GM18502 (cell line): ENCODE data around the gene MANSC1.
"Not testable (repeated sequence)": the region's sequence is repeated elsewhere in the genome, so short reads cannot be mapped to it uniquely, and the experiment has no call there.

Source experiments
- ATAC-seq: cut with Tn5 transposase; IDR thresholded peaks from one replicate; pipeline ENCODE4 v1.9.1; 2021; ENCODE audit warnings: mild to moderate bottlenecking; ENCODE audit not compliant: unreplicated experiment, poor library complexity

The MANSC1 gene

DNA sequence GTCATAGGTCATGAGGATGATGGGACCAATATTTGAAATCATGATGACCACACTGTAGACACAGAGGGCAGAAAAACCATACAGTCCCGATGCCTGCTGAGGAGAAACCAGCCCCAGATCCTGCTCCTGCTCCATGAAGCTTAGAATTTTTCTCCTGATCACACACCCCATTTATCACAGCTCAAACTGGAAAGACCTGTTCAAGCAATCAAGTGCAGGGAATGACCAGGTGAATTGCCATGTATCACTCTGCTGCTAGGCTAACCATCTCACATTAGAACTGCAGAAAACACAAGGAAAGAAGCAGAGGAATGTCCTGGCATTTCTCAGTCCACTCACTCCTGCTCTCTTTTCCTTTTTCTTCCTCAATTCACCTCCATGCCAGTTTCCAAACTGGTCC lies 18.1 kb downstream of the MANSC1 start:
- no peak for ATAC-seq

DNA sequence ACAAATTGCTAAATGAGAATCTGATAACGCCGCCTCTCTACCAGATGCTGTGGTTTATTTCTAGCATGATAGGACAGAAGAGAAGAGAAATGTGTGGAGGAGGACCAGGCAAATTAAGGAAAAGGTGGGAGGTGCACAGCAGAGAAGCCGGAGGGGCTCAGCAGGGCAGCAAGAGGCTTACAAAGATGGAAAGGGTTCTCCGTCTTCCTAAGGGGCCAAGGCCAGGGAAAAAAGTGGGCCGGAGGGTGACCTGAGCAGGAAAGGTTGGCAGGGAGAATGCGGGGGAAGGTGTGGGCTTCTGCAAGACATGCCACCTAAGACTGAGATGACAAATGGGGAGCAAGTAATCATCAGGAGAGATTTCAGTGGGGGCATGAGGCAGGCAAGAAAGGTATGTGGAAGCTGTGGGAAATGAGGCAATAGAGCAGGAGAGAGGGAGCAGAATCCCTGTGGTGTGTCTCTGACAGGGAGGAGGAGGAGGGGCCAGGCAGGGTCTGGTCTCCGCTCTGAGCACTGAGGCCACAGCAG lies 18.7 kb downstream of the MANSC1 start:
- ATAC-seq = no peak

DNA sequence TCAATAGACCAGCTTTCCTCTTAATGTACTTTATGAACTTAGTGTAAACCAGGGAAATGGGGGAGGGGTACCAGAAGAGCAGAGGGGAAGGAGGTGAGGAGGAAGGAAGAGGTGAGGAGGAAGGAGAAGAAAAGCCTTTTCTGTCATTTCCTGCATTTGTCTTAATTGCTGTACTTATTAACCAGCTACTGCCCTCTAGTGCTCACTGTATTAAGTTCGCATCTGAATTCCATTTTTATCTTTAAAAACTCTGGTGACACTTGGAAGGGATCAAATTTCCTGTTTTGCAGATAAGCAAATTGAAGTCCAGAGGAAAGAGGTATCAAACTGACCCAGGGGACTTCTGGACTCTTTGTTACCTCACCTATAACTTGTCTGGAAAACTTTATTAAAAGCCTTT lies 22.2 kb downstream of the MANSC1 start:
- ATAC-seq = no peak

DNA sequence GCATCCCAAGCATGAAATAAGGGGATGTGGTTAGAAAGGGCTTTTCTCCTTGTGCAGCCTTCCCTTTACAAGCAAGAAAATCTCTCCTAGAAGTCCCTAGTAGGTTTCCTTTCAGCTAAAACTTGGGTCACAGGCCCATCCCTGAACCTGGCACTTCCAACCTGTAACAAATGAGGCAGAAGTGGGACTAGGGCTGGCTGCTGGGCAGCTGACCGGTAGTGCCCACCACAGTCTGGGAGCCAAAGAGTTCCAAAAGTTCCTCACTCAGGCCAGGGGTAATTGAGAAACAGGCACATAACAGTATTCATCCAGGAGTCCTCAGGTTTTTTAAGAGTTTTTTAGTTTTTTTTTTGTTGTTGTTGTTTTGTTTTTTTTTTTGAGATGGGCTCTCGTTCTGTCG lies 23.8 kb downstream of the MANSC1 start:
- ATAC-seq = no peak

DNA sequence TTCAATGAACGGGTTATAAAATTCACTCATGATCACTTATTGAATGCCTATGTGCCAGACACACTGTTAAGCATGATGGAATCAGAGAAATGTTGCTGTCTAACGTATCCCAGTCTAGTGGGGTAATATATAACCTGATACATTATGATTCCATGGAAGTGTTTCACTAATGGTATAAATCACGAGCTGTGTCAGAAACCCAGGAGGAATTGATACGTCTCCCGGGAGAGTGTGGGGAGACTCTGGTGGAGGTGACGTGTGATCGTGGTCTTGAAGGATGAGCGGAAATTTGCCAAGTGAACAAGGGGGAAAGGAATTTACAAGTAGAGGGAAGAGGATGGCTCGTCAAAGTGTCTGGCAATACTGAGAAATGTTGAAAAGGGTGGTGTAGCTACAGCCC lies 26.5 kb downstream of the MANSC1 start:
- no peak for ATAC-seq

DNA sequence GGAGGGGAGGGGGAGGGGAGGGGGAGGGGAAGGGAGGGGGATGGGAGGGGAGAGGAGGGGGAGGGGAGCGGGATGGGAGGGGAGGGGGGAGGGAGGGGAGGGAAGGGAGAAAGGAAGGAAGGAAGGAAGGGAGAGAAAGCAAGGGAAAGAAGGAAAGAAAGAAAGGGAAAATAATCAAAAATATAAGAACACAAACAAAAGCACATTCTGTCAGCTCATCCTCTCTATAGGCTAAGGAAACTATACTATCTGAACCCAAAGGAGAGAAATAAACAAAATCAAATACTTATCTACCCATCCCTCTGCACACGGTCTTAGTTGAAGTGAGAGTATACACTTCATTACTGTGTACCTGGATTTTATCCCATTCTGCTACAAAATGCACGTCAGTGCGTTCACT lies 26.9 kb downstream of the MANSC1 start:
- ATAC-seq = no peak

DNA sequence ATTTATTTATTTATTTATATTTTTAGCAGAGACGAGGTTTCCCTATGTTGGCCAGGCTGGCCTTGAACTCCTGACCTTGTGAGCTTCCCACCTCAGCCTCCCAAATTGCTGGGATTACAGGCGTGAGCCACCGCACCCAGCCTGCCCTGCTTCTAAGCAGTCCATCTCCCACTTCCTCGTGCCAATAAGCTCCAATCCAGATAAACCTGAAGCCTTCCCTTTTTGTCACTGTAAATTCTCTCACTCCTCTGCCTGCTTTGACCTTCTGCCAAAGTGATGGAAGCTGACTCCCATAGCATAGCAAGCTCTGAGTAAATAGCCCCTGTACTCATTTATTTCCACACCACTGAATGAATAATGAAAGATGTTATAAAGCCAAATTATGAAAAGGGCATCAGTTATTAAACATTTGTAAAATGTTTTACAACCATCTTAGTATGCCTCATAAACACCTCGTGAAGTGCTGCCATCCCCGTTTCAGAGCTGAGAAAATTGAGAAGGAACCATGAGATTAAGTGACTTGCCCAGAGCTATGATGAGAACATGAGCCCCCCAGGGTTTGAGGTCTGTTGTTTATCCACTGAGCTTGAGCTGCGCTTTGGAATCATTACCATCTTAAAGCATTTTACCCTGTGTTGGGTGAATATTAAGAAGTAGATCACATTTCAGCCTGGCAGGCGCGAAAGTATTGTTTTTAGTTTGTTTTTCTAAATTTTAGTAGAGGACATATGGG lies 30.4 kb downstream of the MANSC1 start:
- ATAC-seq = no peak

DNA sequence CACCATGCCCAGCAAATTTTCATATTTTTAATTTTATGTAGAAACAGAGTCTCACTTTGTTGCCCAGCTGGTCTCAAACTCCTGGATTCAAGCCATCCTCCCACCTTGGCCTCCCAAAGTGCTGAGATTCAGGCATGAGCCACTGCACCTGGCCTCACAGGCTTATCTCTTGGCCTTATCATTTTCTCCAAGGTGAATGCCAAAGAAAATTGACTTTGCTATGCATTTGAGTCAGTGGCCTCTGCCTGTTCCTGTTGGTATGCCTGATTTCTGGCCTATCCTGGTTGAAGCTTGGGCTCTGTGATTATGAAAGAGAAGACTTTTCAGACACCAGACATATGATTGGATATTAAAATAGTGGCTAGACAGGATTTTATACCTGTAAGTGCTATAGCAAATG lies 34.2 kb downstream of the MANSC1 start:
- ATAC-seq = no peak

DNA sequence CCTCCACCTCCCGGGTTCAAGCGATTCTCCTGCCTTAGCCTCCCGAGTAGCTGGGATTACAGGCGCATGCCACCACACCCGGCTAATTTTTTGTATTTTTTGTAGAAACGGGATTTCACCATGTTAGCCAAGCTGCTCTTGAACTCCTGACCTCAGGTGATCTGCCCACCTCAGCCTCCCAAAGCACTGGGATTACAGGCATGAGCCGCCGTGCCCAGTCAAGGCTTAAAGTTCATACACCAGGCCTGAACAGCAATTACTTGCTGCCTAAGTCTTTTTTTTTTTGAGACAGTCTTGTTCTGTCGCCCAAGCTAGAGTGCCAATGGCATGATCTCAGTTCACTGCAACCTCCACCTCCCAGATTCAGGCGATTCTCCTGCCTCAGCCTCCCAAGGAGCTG lies 39.3 kb downstream of the MANSC1 start:
- not testable (repeated sequence) for ATAC-seq

DNA sequence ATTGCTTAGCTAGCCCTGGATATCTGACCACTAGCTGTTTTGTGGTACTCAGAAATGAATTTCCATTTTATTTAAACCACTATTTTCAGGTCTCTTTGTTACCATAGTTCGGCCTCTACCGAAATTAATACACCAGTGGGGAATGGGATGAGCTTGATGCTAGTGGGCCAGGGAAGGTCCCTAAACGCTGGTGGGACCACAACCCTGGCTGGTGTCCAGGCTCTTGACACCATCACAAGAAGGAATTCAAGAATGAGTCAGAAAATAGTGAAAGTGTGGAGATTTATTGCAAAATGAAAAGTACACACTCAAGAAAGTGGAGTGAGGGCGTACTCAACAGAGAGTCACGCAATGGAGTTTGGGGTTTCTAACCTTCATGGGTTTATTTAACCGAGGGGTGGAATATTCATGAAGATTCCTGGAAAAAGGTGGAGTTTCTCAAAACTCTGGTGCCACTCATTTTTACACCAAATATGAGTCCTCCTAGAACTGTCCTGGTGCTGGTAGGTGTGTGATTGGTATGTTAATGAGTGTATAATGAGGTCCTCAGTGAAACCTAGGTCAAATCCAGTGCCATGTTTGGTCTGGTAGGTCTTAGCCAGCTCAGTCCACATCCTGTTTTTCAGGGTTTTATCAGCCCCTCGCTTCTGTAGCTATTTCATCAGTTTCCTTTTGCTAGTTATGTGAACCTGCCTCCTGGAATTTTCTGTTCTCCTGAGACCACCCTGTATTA lies 44.3 kb downstream of the MANSC1 start:
- ATAC-seq = no peak

DNA sequence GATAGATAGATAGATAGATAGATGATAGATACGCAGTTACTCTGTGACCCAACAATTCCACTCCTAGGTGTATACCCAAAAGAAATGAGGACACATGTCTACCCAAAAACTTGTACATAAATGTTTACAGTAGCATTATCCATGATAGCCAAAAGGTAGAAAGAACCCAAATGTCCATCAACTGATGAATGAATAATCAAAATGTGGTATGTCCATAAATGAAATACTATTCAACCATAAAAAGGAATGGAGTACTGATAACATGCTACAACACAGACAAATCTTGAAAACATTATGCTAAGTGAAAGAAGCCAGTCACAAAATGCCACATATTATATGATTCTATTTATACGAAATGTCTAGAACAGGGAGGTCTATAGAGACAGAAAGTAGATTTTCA lies 47.1 kb downstream of the MANSC1 start:
- no peak for ATAC-seq

DNA sequence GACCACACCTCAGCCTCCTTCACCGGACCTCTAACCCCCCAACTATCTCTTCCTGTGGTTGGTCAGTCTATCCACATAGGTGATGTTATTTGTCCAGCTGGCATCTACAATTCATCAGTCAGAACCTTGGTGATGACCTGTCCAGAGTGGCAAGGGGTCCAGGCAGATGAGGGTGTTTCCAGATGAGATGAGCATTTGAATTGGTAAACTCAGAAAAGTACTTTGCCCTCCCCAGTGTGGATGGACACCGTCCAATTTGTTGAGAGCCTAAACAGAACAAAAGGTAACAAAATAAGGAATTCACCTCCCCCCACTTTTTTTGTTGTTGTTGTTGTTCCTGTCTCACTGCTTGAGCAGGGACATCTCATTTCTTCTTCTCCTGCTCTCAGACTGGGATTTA lies 48.9 kb downstream of the MANSC1 start:
- ATAC-seq = no peak

DNA sequence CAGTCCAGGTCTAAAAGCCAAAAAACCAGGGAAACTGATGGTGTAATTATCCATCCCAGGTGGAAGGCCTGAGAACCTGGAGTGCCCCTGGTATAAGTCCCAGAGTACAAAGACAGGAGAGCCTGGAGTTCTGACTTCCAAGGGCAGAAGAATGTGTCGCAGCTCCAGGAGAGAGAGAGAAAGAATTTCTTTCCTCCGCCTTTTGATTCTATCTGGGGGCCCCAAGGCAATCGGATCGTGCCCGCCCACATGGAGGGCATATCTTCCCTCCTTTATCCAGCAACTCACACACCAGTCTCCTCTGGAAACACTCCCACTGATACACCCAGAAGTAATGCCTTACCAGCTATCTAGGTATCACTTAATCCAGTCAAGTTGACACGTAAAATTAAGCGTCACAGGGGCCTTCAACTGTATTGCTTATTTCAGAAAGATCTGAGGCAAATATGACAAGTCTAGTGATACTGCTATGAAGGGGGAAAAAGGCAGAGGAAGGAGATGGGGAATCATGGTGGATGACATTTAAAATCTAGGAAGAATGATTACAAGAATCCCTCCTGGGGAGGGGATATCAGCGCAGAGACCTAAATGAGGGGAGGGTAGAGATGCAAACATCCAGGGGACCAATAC lies 52.7 kb downstream of the MANSC1 start:
- ATAC-seq = no peak

DNA sequence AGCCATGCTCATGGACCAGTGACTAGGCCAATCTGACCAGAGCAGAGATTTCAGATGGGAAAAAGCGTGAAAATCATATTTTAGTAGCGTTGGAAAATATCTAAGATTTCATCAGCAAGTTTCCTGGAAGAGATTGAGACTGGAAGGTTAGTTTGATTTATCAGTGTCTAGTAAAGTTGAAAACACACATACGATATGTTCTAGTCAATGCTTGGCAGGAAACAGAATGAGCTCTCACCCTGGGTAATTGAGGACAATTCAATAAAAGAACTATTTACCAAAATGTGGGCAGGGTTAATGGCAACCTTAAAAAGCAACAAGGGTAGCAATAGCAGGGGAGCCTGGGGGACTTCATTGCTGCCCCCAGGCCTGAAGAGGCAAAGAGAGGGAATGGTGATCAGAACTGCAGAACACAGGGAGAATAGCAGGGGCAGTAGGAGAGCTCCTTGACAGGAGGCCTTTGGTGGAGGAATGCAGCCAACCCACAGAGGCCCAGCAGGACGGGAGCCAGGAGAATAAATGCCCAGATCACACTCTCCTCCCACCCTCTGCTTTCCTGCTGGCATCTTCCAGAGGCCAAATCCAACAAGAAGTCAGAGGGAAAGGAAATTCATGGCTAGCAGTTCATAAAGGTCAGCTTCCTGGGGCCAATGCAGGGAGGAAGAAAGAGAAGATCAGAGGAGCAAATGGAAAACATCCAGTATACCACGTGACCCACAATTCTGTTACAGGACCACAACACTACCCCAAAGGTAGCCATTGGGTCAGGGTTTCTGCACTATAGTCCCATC lies 55.6 kb downstream of the MANSC1 start:
- ATAC-seq = no peak

DNA sequence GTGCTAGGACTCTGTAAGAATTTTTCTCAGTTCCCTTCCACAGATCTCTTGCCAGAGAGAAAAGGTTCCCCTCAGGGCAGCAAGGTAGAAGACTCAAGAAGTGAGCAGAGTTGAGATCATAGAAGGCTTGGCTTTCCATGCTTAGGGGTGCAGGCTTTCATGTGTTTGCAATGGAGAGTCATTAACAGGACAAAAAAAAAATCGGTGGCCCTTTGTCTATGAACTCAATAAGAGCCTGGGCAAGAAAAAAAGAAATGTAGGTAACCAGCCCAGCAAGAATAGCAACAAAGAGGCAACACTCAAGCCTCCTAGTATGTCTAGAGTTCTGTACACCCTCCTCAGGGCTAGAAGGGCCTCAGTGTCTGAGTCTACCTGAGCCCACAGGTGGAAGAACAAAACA lies 59.8 kb downstream of the MANSC1 start:
- no peak for ATAC-seq

DNA sequence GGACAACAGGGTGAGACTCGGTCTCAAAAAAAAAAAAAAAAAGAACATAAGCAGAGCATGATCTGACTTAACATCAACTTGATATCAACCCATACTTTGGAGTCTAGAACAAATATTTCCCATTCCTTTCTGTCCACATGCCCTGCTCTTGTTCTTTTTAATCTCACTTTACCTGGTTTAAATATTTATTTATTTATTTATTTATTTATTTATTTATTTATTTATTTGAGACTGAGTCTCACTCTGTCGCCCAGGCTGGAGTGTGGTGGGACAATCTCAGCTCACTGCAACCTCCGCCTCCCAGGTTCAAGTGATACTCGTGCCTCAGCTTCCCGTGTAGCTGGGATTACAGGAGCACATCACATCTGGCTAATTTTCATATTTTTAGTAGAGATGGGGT lies 63.6 kb downstream of the MANSC1 start:
- ATAC-seq = no peak

DNA sequence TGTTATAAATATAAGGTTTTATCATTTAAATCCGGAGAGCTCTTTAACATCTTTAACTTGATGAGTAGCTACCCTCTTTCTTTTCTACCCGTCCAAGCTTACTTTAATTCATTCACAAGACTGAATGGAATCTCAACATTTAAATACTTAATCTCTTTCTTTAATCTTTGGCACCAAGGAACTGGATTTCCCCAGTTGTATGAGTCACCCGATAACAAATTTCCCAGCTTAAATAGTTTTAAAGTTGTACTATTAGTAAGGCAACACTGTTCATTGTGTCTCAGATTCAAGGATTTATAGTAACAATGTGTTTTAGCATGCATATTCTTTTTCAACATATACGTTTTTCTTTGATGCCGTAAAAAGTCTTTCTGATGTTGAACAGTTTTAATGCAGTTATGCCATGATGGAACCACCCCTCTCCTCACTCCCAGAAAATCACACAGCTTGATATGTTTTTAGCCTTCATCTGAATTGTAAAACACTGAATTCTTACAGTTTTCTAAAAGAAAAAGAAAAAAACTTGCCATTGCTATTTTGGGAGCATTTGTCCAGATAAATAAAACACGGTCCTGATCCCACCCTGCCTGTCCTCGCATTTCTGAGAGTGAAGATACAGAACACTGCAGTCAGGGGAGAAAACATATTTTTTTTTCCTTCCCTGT lies 67.1 kb downstream of the MANSC1 start:
- no peak for ATAC-seq

DNA sequence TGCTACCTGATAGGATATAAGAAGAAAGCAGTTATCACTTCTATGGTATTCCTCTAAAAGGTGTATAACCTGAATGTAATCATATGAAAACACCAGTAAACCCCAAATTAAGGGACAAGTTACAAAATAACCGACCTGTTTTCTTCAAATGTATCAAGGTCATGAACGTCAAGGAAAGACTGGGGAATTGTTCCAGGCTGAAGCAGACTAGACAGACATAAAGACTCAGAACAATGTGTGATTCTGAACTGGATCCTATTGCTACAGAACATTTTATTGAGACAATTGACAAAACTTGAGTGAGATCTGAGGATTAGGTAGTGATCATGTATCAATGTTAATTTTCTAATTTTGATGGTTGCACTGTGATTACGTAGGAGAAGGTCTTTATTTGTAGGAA lies 67.8 kb downstream of the MANSC1 start:
- no peak for ATAC-seq

DNA sequence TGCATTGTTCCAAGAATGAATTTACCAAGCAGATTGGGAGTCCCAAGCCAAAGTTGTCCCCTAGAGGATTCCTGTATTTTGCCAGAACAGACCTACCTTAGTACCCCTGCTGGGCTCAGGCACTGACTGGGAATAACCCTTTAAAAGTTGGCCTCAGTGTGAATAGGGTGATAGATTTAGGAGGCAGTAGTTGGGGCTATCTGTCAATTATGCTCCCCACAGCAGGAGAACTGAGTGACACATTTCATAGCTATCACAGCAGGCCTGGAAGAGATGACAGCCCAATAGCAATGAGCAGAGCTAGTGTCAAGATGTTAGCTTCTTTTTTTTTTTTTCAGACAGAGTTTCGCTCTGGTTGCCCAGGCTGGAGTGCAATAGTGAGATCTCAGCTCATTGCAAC lies 68.9 kb downstream of the MANSC1 start:
- ATAC-seq = no peak

DNA sequence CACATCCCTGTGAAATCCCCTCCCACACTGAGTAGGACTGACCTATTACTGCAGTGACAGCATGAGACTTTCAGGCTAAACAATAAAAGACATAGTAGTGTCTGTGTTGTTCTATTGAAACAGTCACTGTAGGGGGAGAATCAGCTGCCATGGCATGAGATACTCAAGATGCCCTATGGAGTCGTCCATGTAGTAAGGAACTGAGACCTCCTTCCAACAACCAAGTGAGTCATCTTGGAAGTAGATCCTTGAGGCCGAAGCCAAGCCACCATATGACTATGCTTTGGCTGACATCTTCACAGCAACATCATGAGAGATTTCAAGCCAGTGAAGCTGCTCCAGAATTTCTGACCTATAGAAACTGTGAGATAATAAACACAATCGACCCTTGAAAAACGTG lies 71.1 kb downstream of the MANSC1 start:
- no peak for ATAC-seq
